Fibroblast of lung (primary cell): ENCODE data around the gene LEKR1. TPM values are rescaled to one million over a fixed set of nuclear protein-coding genes. Genes with fewer than 3 reads are reported as not detected.

ENCODE experiments used
- DNase-seq, 2 donors: peaks; one replicate each; pipeline versions ENCODE4 v3.0.0 to v3.0.0-alpha.2; 2010; ENCODE audit warnings: low read depth in 2 of 2
- H2AFZ ChIP-seq: 2 replicates; pipeline ENCODE4 v1.5.1; 2012; ENCODE audit warnings: low read length, control low read depth, inconsistent platforms
- H3K27ac ChIP-seq: 2 replicates; pipeline ENCODE4 v1.5.1; 2011; ENCODE audit warnings: low read length, control low read depth; ENCODE audit not compliant: insufficient read depth
- H3K27me3 ChIP-seq: 2 replicates; pipeline ENCODE4 v1.5.1; 2011; ENCODE audit warnings: mild to moderate bottlenecking, low read length; ENCODE audit not compliant: control insufficient read depth, insufficient read depth
- H3K36me3 ChIP-seq: 2 replicates; pipeline ENCODE4 v1.5.1; 2011; ENCODE audit warnings: low read length; ENCODE audit not compliant: control insufficient read depth, insufficient read depth
- H3K4me1 ChIP-seq: 2 replicates; pipeline ENCODE4 v1.5.1; 2011; ENCODE audit warnings: low read length; ENCODE audit not compliant: control insufficient read depth, insufficient read depth; ENCODE audit errors: extremely low read depth
- H3K4me2 ChIP-seq: 2 replicates; pipeline ENCODE4 v1.5.1; 2011; ENCODE audit warnings: low read length, control low read depth; ENCODE audit not compliant: insufficient read depth; ENCODE audit errors: extremely low read depth
- H3K4me3 ChIP-seq, 4 experiments: fragments of 200-600 bp in 1 of 4; sonication (generic) in 1 of 4; replicated peaks in 1 of 4; 2 replicates each; pipeline ENCODE4 v1.5.1; 2011 to 2016; ENCODE audit warnings: low read length in 4 of 4, low read depth in 3 of 4, mild to moderate bottlenecking in 3 of 4, control low read depth in 2 of 4, inconsistent platforms in 1 of 4, mixed read lengths in 1 of 4; ENCODE audit not compliant: insufficient read depth in 1 of 4; ENCODE audit errors: control extremely low read depth in 1 of 4
- H3K79me2 ChIP-seq: 2 replicates; pipeline ENCODE4 v1.5.1; 2012; ENCODE audit warnings: mild to moderate bottlenecking, low read length, inconsistent platforms; ENCODE audit not compliant: control insufficient read depth, insufficient read depth
- H3K9ac ChIP-seq: 2 replicates; pipeline ENCODE4 v1.5.1; 2011; ENCODE audit warnings: mild to moderate bottlenecking, low read length, control low read depth; ENCODE audit not compliant: insufficient read depth
- H3K9me3 ChIP-seq: 2 replicates; pipeline ENCODE4 v1.5.1; 2012; ENCODE audit warnings: low read depth, low read length; ENCODE audit not compliant: control insufficient read depth, insufficient read depth
- H4K20me1 ChIP-seq: 2 replicates; pipeline ENCODE4 v1.5.1; 2011; ENCODE audit warnings: low read length; ENCODE audit not compliant: control insufficient read depth, insufficient read depth; ENCODE audit errors: extremely low read depth
- CTCF ChIP-seq, 2 donors: IDR thresholded peaks in 1 of 2; conservative IDR thresholded peaks in 1 of 2; 1 replicate in 1 of 2; 2 replicates in 1 of 2; pipeline ENCODE4 v1.5.1; 2011 to 2012; ENCODE audit warnings: low read length in 2 of 2, control low read depth in 1 of 2, inconsistent platforms in 1 of 2, low read depth in 1 of 2, mild to moderate bottlenecking in 1 of 2
- EZH2 ChIP-seq: IDR thresholded peaks from 2 replicates; pipeline ENCODE4 v1.5.1; 2012; ENCODE audit warnings: low read length, control low read depth, mild to moderate bottlenecking; ENCODE audit errors: missing control alignments
- polyA plus RNA-seq, 2 donors: library from polyadenylated mRNA; depleted of rRNA in 1 of 2; stranded (reverse) in 1 of 2; unstranded in 1 of 2; fragments of >200 nt; gene quantifications; 2 replicates each; pipeline ENCODE4 v1.2.1, GENCODE V29; 2011 to 2012; ENCODE audit warnings: missing spikeins in 1 of 2
- total RNA-seq: library from RNA; depleted of rRNA; stranded (reverse); fragments of >200 nt; gene quantifications from 2 replicates; pipeline ENCODE4 v1.2.1, GENCODE V29; 2014

Gene LEKR1
- total and polyA plus RNA-seq, 2 donors (not counting 1 experiment from before 2014, with no cell fraction given) = 0.28 to 1.3 TPM

- no peaks in the 10 kb centered on the region for H3K4me1 ChIP-seq
- no peaks in the 10 kb centered on the region for H3K27me3 ChIP-seq
- no peak for DNase-seq
- H3K9me3 ChIP-seq = no peaks in the 10 kb centered on the region
- no peaks in the 10 kb centered on the region for H3K79me2 ChIP-seq
- no peak overlapping the region for H3K4me2 ChIP-seq
- no peak overlapping the region for H2AFZ ChIP-seq
- no peak overlapping the region for H3K4me3 ChIP-seq
- TF ChIP-seq EZH2 = no peak
- no peak for TF ChIP-seq CTCF (conservative IDR thresholded peaks at IDR 0.05 in 1 of 2, IDR thresholded peaks at IDR 0.05 in 1 of 2; ENCODE audit: low read depth in 1 of 2, low read length in 2 of 2)
- H3K9ac ChIP-seq = no peak overlapping the region
- no peak overlapping the region for H3K27ac ChIP-seq
- H3K36me3 ChIP-seq = no peaks in the 10 kb centered on the region
- H4K20me1 ChIP-seq = no peaks in the 10 kb centered on the region
Observed at GRCh38 chr3:156974931-156975330, 148.8 kb downstream of the LEKR1 start.

GRCh38 chr3:156975721-156976120, 149.6 kb downstream of the LEKR1 start:
- DNase-seq = no peak
- TF ChIP-seq EZH2 = no peak
- no peak for TF ChIP-seq CTCF (conservative IDR thresholded peaks at IDR 0.05 in 1 of 2, IDR thresholded peaks at IDR 0.05 in 1 of 2; ENCODE audit: low read depth in 1 of 2, low read length in 2 of 2)
- no peak overlapping the region for H3K4me2 ChIP-seq
- no peaks in the 10 kb centered on the region for H3K36me3 ChIP-seq
- no peaks in the 10 kb centered on the region for H3K27me3 ChIP-seq
- H4K20me1 ChIP-seq = no peaks in the 10 kb centered on the region
- H3K4me3 ChIP-seq = no peak overlapping the region
- no peaks in the 10 kb centered on the region for H3K9me3 ChIP-seq
- H3K9ac ChIP-seq = no peak overlapping the region
- no peak overlapping the region for H3K27ac ChIP-seq
- no peaks in the 10 kb centered on the region for H3K4me1 ChIP-seq
- no peaks in the 10 kb centered on the region for H3K79me2 ChIP-seq
- H2AFZ ChIP-seq = no peak overlapping the region

GRCh38 chr3:156976933-156977332, 150.8 kb downstream of the LEKR1 start:
- H3K27ac ChIP-seq = no peak overlapping the region
- no peak overlapping the region for H3K9ac ChIP-seq
- TF ChIP-seq CTCF (conservative IDR thresholded peaks at IDR 0.05 in 1 of 2, IDR thresholded peaks at IDR 0.05 in 1 of 2; ENCODE audit: low read depth in 1 of 2, low read length in 2 of 2) (no peak), EZH2 (no peak)
- H3K79me2 ChIP-seq = no peaks in the 10 kb centered on the region
- H3K9me3 ChIP-seq = no peaks in the 10 kb centered on the region
- H3K36me3 ChIP-seq = no peaks in the 10 kb centered on the region
- H4K20me1 ChIP-seq = no peaks in the 10 kb centered on the region
- no peak overlapping the region for H3K4me2 ChIP-seq
- H3K4me3 ChIP-seq = no peak overlapping the region
- H3K4me1 ChIP-seq = no peaks in the 10 kb centered on the region
- DNase-seq = no peak
- no peaks in the 10 kb centered on the region for H3K27me3 ChIP-seq
- no peak overlapping the region for H2AFZ ChIP-seq
